NCI-H2227 treated with DMSO at 0.1 percent for 48 hours (cell line): ENCODE data around the gene CAPN9.
A peak's percentile ranks its signal among the peaks of the same experiment; 100 is the strongest.
"Not testable (repeated sequence)": the region's sequence is repeated elsewhere in the genome, so short reads cannot be mapped to it uniquely, and the experiment has no call there.

Experiments used
- DNase-seq: peaks from one replicate; lab custom pipeline; 2025; lab: John Stamatoyannopoulos, UW

CAPN9 gene

GRCh38 chr1:230749150-230749549 lies 2.0 kb downstream of the CAPN9 start:
- DNase-seq = no peak

GRCh38 chr1:230749635-230750034 lies 2.4 kb downstream of the CAPN9 start:
- DNase-seq = no peak

GRCh38 chr1:230750576-230750975 lies 3.4 kb downstream of the CAPN9 start:
- no peak for DNase-seq

GRCh38 chr1:230750986-230751625 lies 3.9 kb downstream of the CAPN9 start:
- no peak for DNase-seq

GRCh38 chr1:230752407-230752806 lies 5.2 kb downstream of the CAPN9 start:
- DNase-seq = peak; percentile 24

- DNase-seq = no peak
These were observed 6.0 kb downstream of the CAPN9 start for GRCh38 chr1:230753191-230753585.

- no peak for DNase-seq
These were observed 6.5 kb downstream of the CAPN9 start for GRCh38 chr1:230753586-230754251.

- DNase-seq = no peak
These were observed 7.6 kb downstream of the CAPN9 start for GRCh38 chr1:230754796-230755195.

- DNase-seq = no peak
These were observed 10.9 kb downstream of the CAPN9 start for GRCh38 chr1:230757856-230758708.

GRCh38 chr1:230758709-230759368 lies 11.7 kb downstream of the CAPN9 start:
- DNase-seq = peak; percentile 20

GRCh38 chr1:230759369-230760065 lies 12.3 kb downstream of the CAPN9 start:
- no peak for DNase-seq

GRCh38 chr1:230760360-230760827 lies 13.2 kb downstream of the CAPN9 start:
- DNase-seq = no peak

- DNase-seq = no peak
These were observed 14.4 kb downstream of the CAPN9 start for GRCh38 chr1:230761443-230762167.

GRCh38 chr1:230763927-230764591 lies 16.9 kb downstream of the CAPN9 start:
- DNase-seq = no peak

- DNase-seq = no peak
These were observed 19.1 kb downstream of the CAPN9 start for GRCh38 chr1:230766318-230766717.

- not testable (repeated sequence) for DNase-seq
These were observed 20.8 kb downstream of the CAPN9 start for GRCh38 chr1:230767859-230768612.

- DNase-seq = no peak
These were observed 21.8 kb downstream of the CAPN9 start for GRCh38 chr1:230768903-230769570.

GRCh38 chr1:230770317-230770716 lies 23.1 kb downstream of the CAPN9 start:
- DNase-seq = no peak

GRCh38 chr1:230771773-230772354 lies 24.7 kb downstream of the CAPN9 start:
- no peak for DNase-seq
